HepG2 (cell line): Measurements from ENCODE around the gene CLDND2. TPM values are rescaled to one million over a fixed set of nuclear protein-coding genes. Genes with fewer than 3 reads are reported as not detected.

Source experiments
- CHCHD3 ChIP-seq: sonication (generic); formaldehyde crosslinking; IDR thresholded peaks from 2 replicates; pipeline ENCODE4 v1.8.0; 2022; ENCODE audit warnings: mild to moderate bottlenecking, missing genetic modification reagents, moderate library complexity
- HES4 ChIP-seq: sonication (generic); formaldehyde crosslinking; IDR thresholded peaks from 2 replicates; pipeline ENCODE4 v1.9.0; 2021; ENCODE audit warnings: mild to moderate bottlenecking, missing genetic modification reagents, borderline replicate concordance
- HOXA9 ChIP-seq: sonication (generic); formaldehyde crosslinking; IDR thresholded peaks from 2 replicates; pipeline ENCODE4 v1.8.1; 2022; ENCODE audit warnings: missing genetic modification reagents, mild to moderate bottlenecking, moderate library complexity, borderline replicate concordance
- KDM3A ChIP-seq: IDR thresholded peaks from 2 replicates; pipeline ENCODE4 v1.6.1; 2018; ENCODE audit warnings: low read depth, missing compliant biosample characterization
- MXI1 ChIP-seq: IDR thresholded peaks from 3 replicates; pipeline ENCODE4 v1.6.1; 2012; ENCODE audit warnings: low read depth, low read length, inconsistent platforms, borderline replicate concordance
- PAF1 ChIP-seq: IDR thresholded peaks from 2 replicates; pipeline ENCODE4 v1.6.1; 2016; ENCODE audit warnings: missing genetic modification reagents, missing compliant biosample characterization
- PAXIP1 ChIP-seq: sonication (generic); formaldehyde crosslinking; conservative IDR thresholded peaks from 2 replicates; pipeline ENCODE4 v1.4.0; 2020; ENCODE audit warnings: mild to moderate bottlenecking, missing genetic modification reagents, moderate library complexity
- PCBP2 ChIP-seq: fragments of 200-400 bp; formaldehyde crosslinking; optimal IDR thresholded peaks from 2 replicates; pipeline ENCODE3; 2018; ENCODE audit warnings: low read length, low read depth; ENCODE audit not compliant: poor library complexity, severe bottlenecking
- PPARG ChIP-seq: conservative IDR thresholded peaks from 2 replicates; pipeline ENCODE4 v1.6.1; 2016; ENCODE audit warnings: missing biosample characterization, missing genetic modification reagents
- ZBTB38 ChIP-seq: sonication (generic); formaldehyde crosslinking; IDR thresholded peaks from 2 replicates; pipeline ENCODE4 v1.5.1; 2020; ENCODE audit warnings: mild to moderate bottlenecking, missing genetic modification reagents
- ZFP36L1 ChIP-seq: sonication (generic); formaldehyde crosslinking; IDR thresholded peaks from 2 replicates; pipeline ENCODE4 v1.8.0; 2022; ENCODE audit warnings: mild to moderate bottlenecking, missing genetic modification reagents, moderate library complexity
- ZFP41 ChIP-seq: sonication (generic); formaldehyde crosslinking; IDR thresholded peaks from 2 replicates; pipeline ENCODE4 v1.4.0; 2020; ENCODE audit warnings: mild to moderate bottlenecking, missing genetic modification reagents, borderline replicate concordance
- ZNF124 ChIP-seq: sonication (generic); formaldehyde crosslinking; IDR thresholded peaks from 2 replicates; pipeline ENCODE4 v1.4.0; 2020; ENCODE audit warnings: missing genetic modification reagents
- ZNF563 ChIP-seq: sonication (generic); formaldehyde crosslinking; IDR thresholded peaks from 2 replicates; pipeline ENCODE4 v1.8.0; 2022; ENCODE audit warnings: mild to moderate bottlenecking, moderate library complexity, missing genetic modification reagents
- ZNF619 ChIP-seq: sonication (generic); formaldehyde crosslinking; IDR thresholded peaks from 2 replicates; pipeline ENCODE4 v1.4.0; 2020; ENCODE audit warnings: mild to moderate bottlenecking, missing genetic modification reagents
- ZNF644 ChIP-seq: IDR thresholded peaks from 2 replicates; pipeline ENCODE4 v1.6.1; 2016; ENCODE audit warnings: low read depth
- ZNF7 ChIP-seq: IDR thresholded peaks from 2 replicates; pipeline ENCODE4 v1.6.1; 2016; ENCODE audit warnings: missing biosample characterization, missing genetic modification reagents
- ZNF749 ChIP-seq: sonication (generic); formaldehyde crosslinking; IDR thresholded peaks from 2 replicates; pipeline ENCODE4 v1.8.0; 2022; ENCODE audit warnings: mild to moderate bottlenecking, missing genetic modification reagents, moderate library complexity, borderline replicate concordance
- ZNF788 ChIP-seq: sonication (generic); formaldehyde crosslinking; IDR thresholded peaks from 2 replicates; pipeline ENCODE4 v1.5.0; 2020; ENCODE audit warnings: mild to moderate bottlenecking, missing genetic modification reagents, borderline replicate concordance
- polyA plus RNA-seq, 8 experiments: library from polyadenylated mRNA; depleted of rRNA in 3 of 8; stranded (reverse) in 7 of 8; unstranded in 1 of 8; fragments of >200 nt; fragmentation: Illumina TruSeq in 4 of 8; extraction: Trizol in 4 of 8; gene quantifications; 2 replicates each; pipeline versions ENCODE4 v1.2.1 to v1.2.3, GENCODE V29; 2011 to 2016; ENCODE audit warnings: low read depth in 4 of 8, missing spikeins in 1 of 8, mixed read lengths in 1 of 8; ENCODE audit not compliant: insufficient read depth in 1 of 8
- total RNA-seq, 5 experiments: library from RNA; depleted of rRNA; stranded (reverse); fragments of >200 nt; fragmentation: Illumina TruSeq; extraction: Trizol; gene quantifications; 2 replicates each; pipeline ENCODE4 v1.2.3, GENCODE V29; 2016; ENCODE audit warnings: low read depth in 1 of 5
- TF ChIP-seq, protein P1 (sequence below): IDR thresholded peaks from 2 replicates; pipeline ENCODE4 v1.6.1; 2018; ENCODE audit warnings: missing genetic modification reagents
- TF ChIP-seq, protein P2 (sequence below): sonication (generic); formaldehyde crosslinking; IDR thresholded peaks from 2 replicates; pipeline ENCODE4 v1.8.0; 2023; ENCODE audit warnings: mild to moderate bottlenecking, missing genetic modification reagents
- TF ChIP-seq, protein P3 (sequence below): sonication (generic); formaldehyde crosslinking; IDR thresholded peaks from 2 replicates; pipeline ENCODE4 v1.5.1; 2020; ENCODE audit warnings: missing genetic modification reagents, mild to moderate bottlenecking, borderline replicate concordance

Gene CLDND2
- total and polyA plus RNA-seq, 2 of the 13 experiments (the other 11 are each of a cell fraction or from before 2014, with no cell fraction given) = 0.84 to 1.8 TPM

GRCh38 chr19:51366389-51367254 is 2.2 kb downstream of the CLDND2 start (continued):
- TF ChIP-seq, protein P1, sequence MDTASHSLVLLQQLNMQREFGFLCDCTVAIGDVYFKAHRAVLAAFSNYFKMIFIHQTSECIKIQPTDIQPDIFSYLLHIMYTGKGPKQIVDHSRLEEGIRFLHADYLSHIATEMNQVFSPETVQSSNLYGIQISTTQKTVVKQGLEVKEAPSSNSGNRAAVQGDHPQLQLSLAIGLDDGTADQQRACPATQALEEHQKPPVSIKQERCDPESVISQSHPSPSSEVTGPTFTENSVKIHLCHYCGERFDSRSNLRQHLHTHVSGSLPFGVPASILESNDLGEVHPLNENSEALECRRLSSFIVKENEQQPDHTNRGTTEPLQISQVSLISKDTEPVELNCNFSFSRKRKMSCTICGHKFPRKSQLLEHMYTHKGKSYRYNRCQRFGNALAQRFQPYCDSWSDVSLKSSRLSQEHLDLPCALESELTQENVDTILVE (CRISPR knock-in tag) = 0 out of 2 replicates have a peak, but pooled peaks have one; percentile 20
- peak; percentile 19; the same call in 1 of the 2 replicates for TF ChIP-seq ZNF788 (CRISPR knock-in tag)
- no peak for TF ChIP-seq ZNF7
- TF ChIP-seq ZNF124 (CRISPR knock-in tag) = no peak
- TF ChIP-seq MXI1 = peak; percentile 29; the same call in 1 of the 3 replicates
- no peak for TF ChIP-seq PAF1 (CRISPR knock-in tag)
- TF ChIP-seq HES4 (CRISPR knock-in tag) = peak; percentile 36; the same call in 1 of the 2 replicates
- 0 out of 2 replicates have a peak, but pooled peaks have one; percentile 70 for TF ChIP-seq ZFP41 (CRISPR knock-in tag)
- TF ChIP-seq, protein P2, sequence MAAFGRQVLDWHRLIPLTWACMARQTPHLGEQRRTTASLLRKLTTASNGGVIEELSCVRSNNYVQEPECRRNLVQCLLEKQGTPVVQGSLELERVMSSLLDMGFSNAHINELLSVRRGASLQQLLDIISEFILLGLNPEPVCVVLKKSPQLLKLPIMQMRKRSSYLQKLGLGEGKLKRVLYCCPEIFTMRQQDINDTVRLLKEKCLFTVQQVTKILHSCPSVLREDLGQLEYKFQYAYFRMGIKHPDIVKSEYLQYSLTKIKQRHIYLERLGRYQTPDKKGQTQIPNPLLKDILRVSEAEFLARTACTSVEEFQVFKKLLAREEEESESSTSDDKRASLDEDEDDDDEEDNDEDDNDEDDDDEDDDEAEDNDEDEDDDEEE (CRISPR knock-in tag) = peak; percentile 7; the same call in 1 of the 2 replicates
- peak; percentile 44; the same call in 1 of the 2 replicates for TF ChIP-seq ZFP36L1 (CRISPR knock-in tag)
- TF ChIP-seq, protein P3, sequence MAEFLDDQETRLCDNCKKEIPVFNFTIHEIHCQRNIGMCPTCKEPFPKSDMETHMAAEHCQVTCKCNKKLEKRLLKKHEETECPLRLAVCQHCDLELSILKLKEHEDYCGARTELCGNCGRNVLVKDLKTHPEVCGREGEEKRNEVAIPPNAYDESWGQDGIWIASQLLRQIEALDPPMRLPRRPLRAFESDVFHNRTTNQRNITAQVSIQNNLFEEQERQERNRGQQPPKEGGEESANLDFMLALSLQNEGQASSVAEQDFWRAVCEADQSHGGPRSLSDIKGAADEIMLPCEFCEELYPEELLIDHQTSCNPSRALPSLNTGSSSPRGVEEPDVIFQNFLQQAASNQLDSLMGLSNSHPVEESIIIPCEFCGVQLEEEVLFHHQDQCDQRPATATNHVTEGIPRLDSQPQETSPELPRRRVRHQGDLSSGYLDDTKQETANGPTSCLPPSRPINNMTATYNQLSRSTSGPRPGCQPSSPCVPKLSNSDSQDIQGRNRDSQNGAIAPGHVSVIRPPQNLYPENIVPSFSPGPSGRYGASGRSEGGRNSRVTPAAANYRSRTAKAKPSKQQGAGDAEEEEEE = no peak
- TF ChIP-seq ZBTB38 = no peak
- no peak for TF ChIP-seq PAXIP1 (CRISPR knock-in tag)
- TF ChIP-seq ZNF619 = 0 out of 2 replicates have a peak, but pooled peaks have one; percentile 52
- TF ChIP-seq ZNF749 (CRISPR knock-in tag) = peak; percentile 73; the same call in 1 of the 2 replicates
- TF ChIP-seq KDM3A = no peak
- no peak for TF ChIP-seq HOXA9 (CRISPR knock-in tag)
- TF ChIP-seq ZNF644 (CRISPR knock-in tag) = no peak
- 0 out of 2 replicates have a peak, but pooled peaks have one; percentile 43 for TF ChIP-seq CHCHD3 (CRISPR knock-in tag)
- peak; percentile 79 for TF ChIP-seq PCBP2
- peak; percentile 46; the same call in 1 of the 2 replicates for TF ChIP-seq ZNF563 (CRISPR knock-in tag)
- peak; percentile 98 for TF ChIP-seq PPARG (CRISPR knock-in tag)
